NCI-H146 treated with DMSO at 0.1 percent for 48 hours (cell line): Measurements from ENCODE around the gene CCR5AS.

Source experiments
- DNase-seq: peaks from one replicate; lab custom pipeline; 2025; ENCODE audit not compliant: unreplicated experiment; lab: John Stamatoyannopoulos, UW

Gene CCR5AS

GRCh38 chr3:46318207-46318927 lies 88.5 kb downstream of the CCR5AS start:
- DNase-seq: no peak

DNA sequence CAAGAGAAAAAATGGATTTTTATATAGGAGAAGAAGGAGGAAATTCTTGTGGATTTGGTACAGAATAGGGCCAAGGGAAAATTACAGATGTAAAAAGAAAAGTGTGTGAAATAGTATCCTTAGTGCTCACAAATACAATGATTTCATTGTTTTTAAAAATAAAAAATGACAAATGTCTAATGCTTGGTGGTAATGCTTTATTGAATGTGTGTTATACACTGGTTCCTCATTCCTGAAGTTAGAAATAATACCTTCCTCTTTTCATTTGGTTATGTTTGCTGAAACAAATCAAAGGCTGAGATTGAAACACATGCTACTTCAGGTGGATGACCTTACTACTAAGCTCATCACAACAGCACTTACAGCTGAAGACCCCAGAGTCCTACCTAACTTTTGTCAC lies 90.7 kb downstream of the CCR5AS start:
- no peak for DNase-seq

- DNase-seq: no peak
These were observed 92.3 kb downstream of the CCR5AS start for GRCh38 chr3:46314517-46314916.
